GM12801 (cell line): ENCODE results near the gene GSTM4.

Experiments used
- CTCF ChIP-seq: IDR thresholded peaks from one replicate; pipeline ENCODE4 v1.5.1; 2011; ENCODE audit warnings: control low read depth; ENCODE audit not compliant: insufficient read length; ENCODE audit errors: extremely low read depth

Gene GSTM4

GRCh38 chr1:109642626-109643025 is 13.3 kb upstream of the GSTM4 start:
- TF ChIP-seq CTCF, result no peak

- no peak for TF ChIP-seq CTCF
These were observed 12.3 kb upstream of the GSTM4 start for GRCh38 chr1:109643385-109644230.

- TF ChIP-seq CTCF, result no peak
These were observed 11.2 kb upstream of the GSTM4 start for GRCh38 chr1:109644670-109645069.

GRCh38 chr1:109649491-109649914 is 6.4 kb upstream of the GSTM4 start:
- no peak for TF ChIP-seq CTCF

- TF ChIP-seq CTCF, result no peak
These were observed 5.3 kb upstream of the GSTM4 start for GRCh38 chr1:109650609-109651008.

- no peak for TF ChIP-seq CTCF
These were observed 3.5 kb upstream of the GSTM4 start for GRCh38 chr1:109652402-109652801.

- TF ChIP-seq CTCF, result no peak
These were observed 2.6 kb upstream of the GSTM4 start for GRCh38 chr1:109653306-109653705.
